ENCODE measurements around the gene RTF1. TPM values are rescaled to one million over a fixed set of nuclear protein-coding genes. Genes with fewer than 3 reads are reported as not detected.

Gene RTF1
- total RNA-seq, 1 donor from 2014 or later = 7.6 TPM

- no peaks in the 10 kb centered on the region for H3K36me3 ChIP-seq (ENCODE audit: control insufficient read depth, insufficient read depth, low read length)
- TF ChIP-seq CTCF (IDR thresholded peaks at IDR 0.05; ENCODE audit: insufficient read depth, low read length, severe bottlenecking) = no peak
- peaks cover 27% of the 10 kb centered on the region for H3K27me3 ChIP-seq (ENCODE audit: control insufficient read depth, insufficient read depth, low read length)
- FAIRE-seq = no peak
- H3K4me3 ChIP-seq (ENCODE audit: low read depth, low read length) = no peak overlapping the region
- DNase-seq (ENCODE audit: low read depth) = no peak
Measured at GRCh38 chr15:41510728-41511127, 93.8 kb downstream of the RTF1 start.

- no peaks in the 10 kb centered on the region for H3K36me3 ChIP-seq (ENCODE audit: control insufficient read depth, insufficient read depth, low read length)
- no peak for TF ChIP-seq CTCF (IDR thresholded peaks at IDR 0.05; ENCODE audit: insufficient read depth, low read length, severe bottlenecking)
- FAIRE-seq (no peak), DNase-seq (ENCODE audit: low read depth) (no peak)
- H3K27me3 ChIP-seq (ENCODE audit: control insufficient read depth, insufficient read depth, low read length) = peaks cover 26% of the 10 kb centered on the region
- H3K4me3 ChIP-seq (ENCODE audit: low read depth, low read length) = peak overlapping the region; percentile 9
Measured at GRCh38 chr15:41511331-41511898, 94.5 kb downstream of the RTF1 start.

GRCh38 chr15:41511899-41512369 is 95.0 kb downstream of the RTF1 start:
- DNase-seq (ENCODE audit: low read depth) (no peak), FAIRE-seq (no peak)
- no peaks in the 10 kb centered on the region for H3K36me3 ChIP-seq (ENCODE audit: control insufficient read depth, insufficient read depth, low read length)
- peak overlapping the region; percentile 9 for H3K4me3 ChIP-seq (ENCODE audit: low read depth, low read length)
- no peak for TF ChIP-seq CTCF (IDR thresholded peaks at IDR 0.05; ENCODE audit: insufficient read depth, low read length, severe bottlenecking)
- H3K27me3 ChIP-seq (ENCODE audit: control insufficient read depth, insufficient read depth, low read length) = peaks cover 26% of the 10 kb centered on the region

- H3K36me3 ChIP-seq (ENCODE audit: control insufficient read depth, insufficient read depth, low read length) = no peaks in the 10 kb centered on the region
- DNase-seq (ENCODE audit: low read depth) (no peak), FAIRE-seq (no peak)
- peaks cover 26% of the 10 kb centered on the region for H3K27me3 ChIP-seq (ENCODE audit: control insufficient read depth, insufficient read depth, low read length)
- no peak for TF ChIP-seq CTCF (IDR thresholded peaks at IDR 0.05; ENCODE audit: insufficient read depth, low read length, severe bottlenecking)
- no peak overlapping the region for H3K4me3 ChIP-seq (ENCODE audit: low read depth, low read length)
Measured at GRCh38 chr15:41512512-41512939, 95.6 kb downstream of the RTF1 start.

GRCh38 chr15:41512940-41513505 is 96.1 kb downstream of the RTF1 start:
- DNase-seq (ENCODE audit: low read depth) = no peak
- Histone ChIP-seq H3K4me3 (ENCODE audit: low read depth, low read length) (no peak overlapping the region), H3K36me3 (ENCODE audit: control insufficient read depth, insufficient read depth, low read length) (peaks cover 1% of the 10 kb centered on the region), H3K27me3 (ENCODE audit: control insufficient read depth, insufficient read depth, low read length) (peaks cover 26% of the 10 kb centered on the region)
- no peak for TF ChIP-seq CTCF (IDR thresholded peaks at IDR 0.05; ENCODE audit: insufficient read depth, low read length, severe bottlenecking)
- FAIRE-seq = no peak

Measured in bronchial epithelial cell (primary cell).